ENCODE results near the gene CHAC1. TPM values are rescaled to one million over a fixed set of nuclear protein-coding genes. Genes with fewer than 3 reads are reported as not detected.

The CHAC1 gene
- total RNA-seq, 4 donors from 2014 or later, result 0.76 to 16.1 (median 6.4) TPM

- 80 to 82% methylated on average over 5 of the region's 5 CpGs for WGBS, 2 donors
These were observed 39.6 kb downstream of the CHAC1 start for GRCh38 chr15:40992825-40993224.

GRCh38 chr15:40995656-40996055 lies 42.4 kb downstream of the CHAC1 start:
- TF ChIP-seq CTCF (IDR thresholded peaks at IDR 0.05) (no peak), POLR2A (IDR thresholded peaks at IDR 0.05) (no peak)
- no peak overlapping the region for H3K4me3 ChIP-seq
- peaks cover 11 to 92% (median 22%) of the 10 kb centered on the region in 3 donors for H3K36me3 ChIP-seq
- peaks cover 0 to 16% (median 0%) of the 10 kb centered on the region in 3 donors for H3K4me1 ChIP-seq
- no peaks in the 10 kb centered on the region for H3K27me3 ChIP-seq
- no peaks in the 10 kb centered on the region for H3K9me3 ChIP-seq
- no peak overlapping the region for H3K27ac ChIP-seq
- no peak for DNase-seq
- intact Hi-C loops (cut with DNase I), result no loop called here
- 94 to 96% methylated on average over 3 of the region's 3 CpGs for WGBS, 2 donors

More at GRCh38 chr15:40992825-40993224, 39.6 kb downstream of the CHAC1 start:
- TF ChIP-seq CTCF (IDR thresholded peaks at IDR 0.05) (no peak), POLR2A (IDR thresholded peaks at IDR 0.05) (no peak)
- Histone ChIP-seq H3K4me1 (peaks cover 0 to 16% (median 0%) of the 10 kb centered on the region in 3 donors), H3K4me3 (no peak overlapping the region), H3K27me3 (no peaks in the 10 kb centered on the region), H3K9me3 (no peaks in the 10 kb centered on the region), H3K36me3 (peaks cover 5 to 95% (median 22%) of the 10 kb centered on the region in 3 donors), H3K27ac (no peak overlapping the region)
- DNase-seq, result no peak
- intact Hi-C loops (cut with DNase I), result no loop called here

GRCh38 chr15:40999190-40999589 lies 45.9 kb downstream of the CHAC1 start:
- Histone ChIP-seq H3K4me3 (no peak overlapping the region), H3K9me3 (no peaks in the 10 kb centered on the region), H3K27ac (no peak overlapping the region), H3K27me3 (no peaks in the 10 kb centered on the region), H3K4me1 (no peaks in the 10 kb centered on the region), H3K36me3 (peaks cover 11 to 90% (median 23%) of the 10 kb centered on the region in 3 donors)
- TF ChIP-seq POLR2A (IDR thresholded peaks at IDR 0.05), result no peak
- TF ChIP-seq CTCF (IDR thresholded peaks at IDR 0.05), result no peak
- no peak for DNase-seq
- 80 to 90% methylated on average over 4 of the region's 4 CpGs for WGBS, 2 donors
- intact Hi-C loops (cut with DNase I), result no loop called here

- no peaks in the 10 kb centered on the region for H3K27me3 ChIP-seq
- 83 to 84% methylated on average over 5 of the region's 5 CpGs for WGBS, 2 donors
- peaks cover 7 to 90% (median 17%) of the 10 kb centered on the region in 3 donors for H3K36me3 ChIP-seq
- intact Hi-C loops (cut with DNase I), result no loop called here
- no peaks in the 10 kb centered on the region for H3K9me3 ChIP-seq
- H3K4me3 ChIP-seq, result no peak overlapping the region
- no peak for DNase-seq
- TF ChIP-seq CTCF (IDR thresholded peaks at IDR 0.05) (no peak), POLR2A (IDR thresholded peaks at IDR 0.05) (no peak)
- no peaks in the 10 kb centered on the region for H3K4me1 ChIP-seq
- H3K27ac ChIP-seq, result no peak overlapping the region
These were observed 48.4 kb downstream of the CHAC1 start for GRCh38 chr15:41001524-41002214.

GRCh38 chr15:41004490-41004889 lies 51.2 kb downstream of the CHAC1 start:
- intact Hi-C loops (cut with DNase I), result no loop called here
- no peak overlapping the region for H3K27ac ChIP-seq
- DNase-seq, result no peak
- H3K4me3 ChIP-seq, result no peak overlapping the region
- peaks cover 7 to 92% (median 8%) of the 10 kb centered on the region in 3 donors for H3K36me3 ChIP-seq
- H3K4me1 ChIP-seq, result no peaks in the 10 kb centered on the region
- no peaks in the 10 kb centered on the region for H3K9me3 ChIP-seq
- WGBS, 2 donors, result 90% methylated on average over 3 of the region's 3 CpGs
- TF ChIP-seq POLR2A (IDR thresholded peaks at IDR 0.05) (no peak), CTCF (IDR thresholded peaks at IDR 0.05) (no peak)
- no peaks in the 10 kb centered on the region for H3K27me3 ChIP-seq

Small RNA genes lying within 50 kb of the gene (small RNA-seq; reads per million reads assigned to genes)
- gene ISCA1P4, result 0 reads per million in 4 donors

Other genes starting within 250 kb of the CHAC1 start
- gene RMDN3, start 198.2 kb upstream of the CHAC1 start, total RNA-seq, result 10 to 100 TPM; 21.3 to 31.9 (median 26.4) TPM
- gene GCHFR, start 189.4 kb upstream of the CHAC1 start, total RNA-seq, result 10 to 100 TPM in 3 of 4 donors, 1 to 10 TPM in 1; 10.0 to 47.5 (median 41.9) TPM
- 10 to 100 TPM; 11.3 to 44.3 (median 22.2) TPM for gene C15orf62, start 183.5 kb upstream of the CHAC1 start, total RNA-seq
- 10 to 100 TPM; 16.5 to 33.4 (median 28.9) TPM for gene ZFYVE19, start 146.4 kb upstream of the CHAC1 start, total RNA-seq
- 10 to 100 TPM; 13.9 to 24.0 (median 19.2) TPM for gene DNAJC17, start 146.0 kb upstream of the CHAC1 start, total RNA-seq
- under 1 TPM in 1 of 4 donors, not detected in 3; 0.68 TPM for gene PPP1R14D, start 124.8 kb upstream of the CHAC1 start, total RNA-seq
- gene SPINT1, start 109.4 kb upstream of the CHAC1 start, total RNA-seq, result 100 to 1,000 TPM; 168 to 506 (median 215) TPM
- 100 to 1,000 TPM in 3 of 4 donors, 10 to 100 TPM in 1; 94.0 to 146 (median 123) TPM for gene RHOV, start 79.2 kb upstream of the CHAC1 start, total RNA-seq
- gene VPS18, start 59.0 kb upstream of the CHAC1 start, total RNA-seq, result 10 to 100 TPM; 17.4 to 25.9 (median 20.7) TPM
- 1 to 10 TPM in 3 of 4 donors, under 1 TPM in 1; 0.68 to 4.6 (median 1.3) TPM for gene DLL4, start 24.1 kb upstream of the CHAC1 start, total RNA-seq
- 10 to 100 TPM; 15.2 to 24.8 (median 22.3) TPM for gene INO80, start 162.8 kb downstream of the CHAC1 start, total RNA-seq